K562 (cell line): ENCODE data around the gene ALKBH3. TPM values are rescaled to one million over a fixed set of nuclear protein-coding genes. Genes with fewer than 3 reads are reported as not detected.

ENCODE experiments used
- PREB ChIP-seq: sonication (generic); formaldehyde crosslinking; IDR thresholded peaks from 2 replicates; pipeline ENCODE4 v1.8.1; 2023; ENCODE audit warnings: mild to moderate bottlenecking, missing genetic modification reagents
- ZBTB40 ChIP-seq, 2 experiments: fragments of 450-650 bp in 1 of 2; sonication (generic) in 1 of 2; formaldehyde crosslinking in 1 of 2; IDR thresholded peaks; 2 replicates each; pipeline versions ENCODE4 v1.7.1 to v1.9.0; 2016 to 2022; ENCODE audit warnings: inconsistent platforms in 1 of 2, mild to moderate bottlenecking in 1 of 2, missing genetic modification reagents in 1 of 2
- ZNF609 ChIP-seq: sonication (generic); formaldehyde crosslinking; IDR thresholded peaks from 2 replicates; pipeline ENCODE4 v1.8.1; 2023; ENCODE audit warnings: missing genetic modification reagents, mild to moderate bottlenecking, borderline replicate concordance
- polyA plus RNA-seq, 8 experiments: library from polyadenylated mRNA; depleted of rRNA in 4 of 8; stranded (reverse) in 5 of 8; unstranded in 3 of 8; fragments of >200 nt; fragmentation: Nextera tagmentation in 2 of 8; fragmentation: Illumina TruSeq in 1 of 8; extraction: Ambion mirVana in 2 of 8; extraction: Trizol in 1 of 8; gene quantifications; 2 replicates each; pipeline versions ENCODE4 v1.2.1 to v1.2.3, GENCODE V29; 2011 to 2014; ENCODE audit warnings: inconsistent platforms in 1 of 8, missing spikeins in 1 of 8
- total RNA-seq, 7 experiments: library from RNA; depleted of rRNA in 6 of 7; stranded (reverse); fragments of >200 nt in 6 of 7; fragmentation: Illumina TruSeq in 2 of 7; extraction: Trizol in 2 of 7; gene quantifications; 2 replicates each; pipeline versions ENCODE4 v1.2.1 to v1.2.3, GENCODE V29; 2011 to 2021; ENCODE audit warnings: low replicate concordance in 1 of 7

The ALKBH3 gene
- total and polyA plus RNA-seq, 9 of the 15 experiments (the other 6 are each of a cell fraction or from before 2014, with no cell fraction given) = 16.0 to 49.9 (median 36.5) TPM

- TF ChIP-seq ZNF609 (CRISPR knock-in tag) = no peak
- TF ChIP-seq ZBTB40 (IDR thresholded peaks at IDR 0.05) = no peak
- TF ChIP-seq ZBTB40 (CRISPR knock-in tag; IDR thresholded peaks at IDR 0.05) = no peak
- no peak for TF ChIP-seq PREB (CRISPR knock-in tag)
- TF ChIP-seq, all 486 proteins: peak for 0
Measured at GRCh38 chr11:43871051-43871450, 9.6 kb upstream of the ALKBH3 start (continued).
